Gastroesophageal sphincter (tissue), 4 donors: ENCODE measurements around the gene FAM171A2. TPM values are rescaled to one million over a fixed set of nuclear protein-coding genes. Genes with fewer than 3 reads are reported as not detected.

Experiments
- ATAC-seq: fragments of 150-250 bp; one replicate; pipeline ENCODE4 v1.9.1; 2016; ENCODE audit warnings: mild to moderate bottlenecking, moderate library complexity
- H3K27ac ChIP-seq, 4 donors: fragments of 200-600 bp; sonication (generic) in 3 of 4; 1 replicate in 3 of 4; 2 replicates in 1 of 4; pipeline ENCODE4 v1.5.1; 2016 to 2019
- H3K27me3 ChIP-seq: fragments of 200-600 bp; sonication (generic); one replicate; pipeline ENCODE4 v1.5.1; 2019
- H3K36me3 ChIP-seq, 2 donors: fragments of 200-600 bp; sonication (generic); one replicate each; pipeline ENCODE4 v1.5.1; 2019; ENCODE audit warnings: control low read depth in 1 of 2
- H3K4me1 ChIP-seq, 3 donors: fragments of 200-600 bp; sonication (generic); 1 replicate in 2 of 3; 2 replicates in 1 of 3; pipeline ENCODE4 v1.5.1; 2016 to 2019; ENCODE audit warnings: control low read depth in 2 of 3
- H3K4me3 ChIP-seq, 2 donors: fragments of 200-600 bp; sonication (generic); one replicate each; pipeline ENCODE4 v1.5.1; 2019; ENCODE audit warnings: mild to moderate bottlenecking in 1 of 2, moderate library complexity in 1 of 2
- H3K9me3 ChIP-seq, 3 donors: fragments of 200-600 bp; sonication (generic); one replicate each; pipeline ENCODE4 v1.5.1; 2017 to 2019; ENCODE audit warnings: control low read depth in 2 of 3
- EP300 ChIP-seq: sonication (generic); formaldehyde crosslinking; IDR thresholded peaks from one replicate; pipeline ENCODE4 v1.6.1; 2017; ENCODE audit warnings: antibody characterized with exemption, mild to moderate bottlenecking
- POLR2A ChIP-seq, 2 donors: fragments of 450-650 bp; IDR thresholded peaks; one replicate each; pipeline ENCODE4 v1.6.1; 2017; ENCODE audit warnings: antibody characterized with exemption in 2 of 2, mild to moderate bottlenecking in 2 of 2, moderate library complexity in 1 of 2
- POLR2AphosphoS5 ChIP-seq: sonication (generic); formaldehyde crosslinking; IDR thresholded peaks from one replicate; pipeline ENCODE4 v1.6.1; 2017; ENCODE audit warnings: antibody characterized with exemption
- WGBS, 2 donors: methylation state at CpG; one replicate each; pipeline ENCODE4 v1.1.5; 2018; ENCODE audit warnings: low coverage in 1 of 2; 5-methylcytosine and 5-hydroxymethylcytosine counted together
- total RNA-seq, 4 donors: library from RNA; depleted of rRNA; stranded (reverse); fragments of >200 nt; gene quantifications; one replicate each; pipeline ENCODE4 v1.1.0, GENCODE V29; 2016
- TF ChIP-seq, protein P1 (sequence below), 4 experiments: fragments of 200-600 bp in 2 of 4; fragments of 450-650 bp in 2 of 4; sonication (generic) in 1 of 4; IDR thresholded peaks; one replicate each; pipeline ENCODE4 v1.5.1; 2017 to 2019; ENCODE audit warnings: antibody characterized with exemption in 4 of 4, mild to moderate bottlenecking in 2 of 4, moderate library complexity in 2 of 4

The FAM171A2 gene
- total RNA-seq, 4 donors from 2014 or later, result 0.50 to 3.0 (median 2.3) TPM; not detected in 1

GRCh38 chr17:44383363-44383762 lies 19.7 kb upstream of the FAM171A2 start:
- peaks cover 8% of the 10 kb centered on the region for H3K27me3 ChIP-seq
- TF ChIP-seq EP300 (no peak), POLR2A (IDR thresholded peaks at IDR 0.05) (no peak), POLR2AphosphoS5 (no peak)
- TF ChIP-seq, protein P1, sequence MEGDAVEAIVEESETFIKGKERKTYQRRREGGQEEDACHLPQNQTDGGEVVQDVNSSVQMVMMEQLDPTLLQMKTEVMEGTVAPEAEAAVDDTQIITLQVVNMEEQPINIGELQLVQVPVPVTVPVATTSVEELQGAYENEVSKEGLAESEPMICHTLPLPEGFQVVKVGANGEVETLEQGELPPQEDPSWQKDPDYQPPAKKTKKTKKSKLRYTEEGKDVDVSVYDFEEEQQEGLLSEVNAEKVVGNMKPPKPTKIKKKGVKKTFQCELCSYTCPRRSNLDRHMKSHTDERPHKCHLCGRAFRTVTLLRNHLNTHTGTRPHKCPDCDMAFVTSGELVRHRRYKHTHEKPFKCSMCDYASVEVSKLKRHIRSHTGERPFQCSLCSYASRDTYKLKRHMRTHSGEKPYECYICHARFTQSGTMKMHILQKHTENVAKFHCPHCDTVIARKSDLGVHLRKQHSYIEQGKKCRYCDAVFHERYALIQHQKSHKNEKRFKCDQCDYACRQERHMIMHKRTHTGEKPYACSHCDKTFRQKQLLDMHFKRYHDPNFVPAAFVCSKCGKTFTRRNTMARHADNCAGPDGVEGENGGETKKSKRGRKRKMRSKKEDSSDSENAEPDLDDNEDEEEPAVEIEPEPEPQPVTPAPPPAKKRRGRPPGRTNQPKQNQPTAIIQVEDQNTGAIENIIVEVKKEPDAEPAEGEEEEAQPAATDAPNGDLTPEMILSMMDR (IDR thresholded peaks at IDR 0.05), result no peak
- ATAC-seq, result no peak

GRCh38 chr17:44382917-44383316 lies 19.3 kb upstream of the FAM171A2 start:
- TF ChIP-seq POLR2AphosphoS5 (no peak), POLR2A (IDR thresholded peaks at IDR 0.05) (no peak), EP300 (no peak)
- TF ChIP-seq, protein P1 (IDR thresholded peaks at IDR 0.05), result no peak
- ATAC-seq, result no peak
- Histone ChIP-seq H3K4me1 (peaks cover 0 to 21% (median 10%) of the 10 kb centered on the region in 3 donors), H3K9me3 (no peaks in the 10 kb centered on the region), H3K4me3 (no peak overlapping the region), H3K27ac (no peak overlapping the region), H3K36me3 (no peaks in the 10 kb centered on the region), H3K27me3 (peaks cover 8% of the 10 kb centered on the region)
- WGBS, 2 donors, result 80 to 83% methylated on average over 1 to 3 of the region's 6 CpGs

More at GRCh38 chr17:44383363-44383762, 19.7 kb upstream of the FAM171A2 start:
- Histone ChIP-seq H3K9me3 (no peaks in the 10 kb centered on the region), H3K4me1 (peaks cover 0 to 21% (median 10%) of the 10 kb centered on the region in 3 donors), H3K36me3 (no peaks in the 10 kb centered on the region), H3K27ac (no peak overlapping the region), H3K4me3 (no peak overlapping the region)
- 80 to 100% methylated on average over 1 to 4 of the region's 15 CpGs for WGBS, 2 donors

DNA sequence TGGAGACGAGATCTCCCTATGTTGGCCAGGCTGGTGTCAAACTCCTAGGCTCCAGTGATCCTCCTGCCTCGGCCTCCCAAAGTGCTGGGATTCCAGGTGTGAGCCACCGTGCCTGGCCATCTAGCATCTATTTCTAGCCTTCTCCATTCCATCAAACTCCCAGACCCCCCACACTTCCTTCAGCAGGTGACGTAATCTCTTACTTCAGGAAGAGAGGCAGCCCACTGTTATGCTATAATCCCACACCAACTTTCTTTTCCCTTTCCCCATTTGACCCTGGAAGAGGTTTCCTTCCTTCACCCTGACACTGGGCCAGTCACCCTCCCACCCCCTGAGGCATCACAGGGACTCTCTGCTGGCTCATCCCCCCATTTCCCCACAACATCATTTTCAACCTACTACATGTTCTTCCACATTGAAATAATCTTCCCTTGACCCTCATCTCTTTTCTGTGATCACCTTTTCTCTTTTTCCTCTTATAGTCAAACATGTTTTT lies 18.2 kb upstream of the FAM171A2 start:
- H3K27me3 ChIP-seq, result peaks cover 8% of the 10 kb centered on the region
- H3K4me3 ChIP-seq, result no peak overlapping the region
- no peaks in the 10 kb centered on the region for H3K36me3 ChIP-seq
- no peak overlapping the region for H3K27ac ChIP-seq
- no peak for ATAC-seq
- peaks cover 0 to 23% (median 10%) of the 10 kb centered on the region in 3 donors for H3K4me1 ChIP-seq
- no peak for TF ChIP-seq EP300
- TF ChIP-seq POLR2AphosphoS5, result no peak
- TF ChIP-seq, protein P1 (IDR thresholded peaks at IDR 0.05), result no peak
- TF ChIP-seq POLR2A (IDR thresholded peaks at IDR 0.05), result no peak
- 80% methylated on average over 1 to 4 of the region's 4 CpGs for WGBS, 2 donors
- no peaks in the 10 kb centered on the region for H3K9me3 ChIP-seq

DNA sequence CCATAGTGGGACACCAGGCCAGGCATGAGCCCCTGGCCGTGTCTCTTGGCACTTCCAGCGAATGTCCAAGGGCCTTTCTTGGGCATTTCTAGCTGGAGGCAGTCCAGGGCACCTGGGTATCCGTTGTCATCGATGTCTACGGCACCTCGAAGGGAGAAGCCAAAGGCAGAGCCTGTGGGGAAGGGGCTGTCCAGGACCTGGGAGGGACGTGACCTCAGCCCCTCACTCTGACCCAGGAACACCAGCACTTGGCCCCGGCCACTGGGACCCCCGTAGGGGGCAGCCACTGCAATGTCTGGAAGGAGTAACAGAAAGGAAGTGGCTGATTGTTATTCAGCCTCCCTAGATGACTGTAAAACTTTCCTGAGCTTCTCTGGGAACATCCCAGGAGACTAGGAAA lies 17.1 kb upstream of the FAM171A2 start:
- WGBS, 2 donors, result 60% methylated on average over 3 of the region's 9 CpGs; no CpG with 5 or more reads in 1 of the 2 donors
- TF ChIP-seq, protein P1 (IDR thresholded peaks at IDR 0.05), result no peak
- no peak for TF ChIP-seq POLR2A (IDR thresholded peaks at IDR 0.05)
- no peak for TF ChIP-seq EP300
- TF ChIP-seq POLR2AphosphoS5, result no peak

DNA sequence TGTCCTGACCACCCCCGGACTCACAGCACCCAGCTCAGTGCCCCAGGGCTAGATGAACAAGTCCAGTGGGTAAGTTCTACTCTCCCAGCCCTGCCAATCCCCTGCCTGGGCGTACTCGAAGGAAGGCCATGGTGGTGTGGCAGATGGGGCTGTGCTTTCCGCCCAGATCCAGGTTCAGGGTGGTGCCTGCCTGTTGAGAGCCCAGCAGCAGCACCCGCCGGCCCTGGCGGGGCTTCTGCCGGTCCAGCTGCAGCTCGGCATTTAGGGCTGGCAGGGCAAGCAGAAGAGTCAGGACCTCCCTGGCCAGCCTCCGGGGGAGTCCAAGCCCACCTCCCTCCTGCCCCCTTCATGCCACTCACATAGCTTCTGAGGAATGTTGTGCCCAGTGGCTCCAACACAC lies 16.2 kb upstream of the FAM171A2 start:
- no CpG with 5 or more reads among the region's 10 CpGs for WGBS, 2 donors
- H3K4me1 ChIP-seq, result peaks cover 0 to 28% (median 8%) of the 10 kb centered on the region in 3 donors

More for the DNA sequence above, 17.1 kb upstream of the FAM171A2 start:
- H3K27ac ChIP-seq, result no peak overlapping the region
- H3K4me3 ChIP-seq, result no peak overlapping the region
- peaks cover 8% of the 10 kb centered on the region for H3K27me3 ChIP-seq
- no peaks in the 10 kb centered on the region for H3K9me3 ChIP-seq
- ATAC-seq, result no peak
- H3K36me3 ChIP-seq, result no peaks in the 10 kb centered on the region
- peaks cover 0 to 28% (median 12%) of the 10 kb centered on the region in 3 donors for H3K4me1 ChIP-seq

More for the DNA sequence above, 16.2 kb upstream of the FAM171A2 start:
- H3K9me3 ChIP-seq, result no peaks in the 10 kb centered on the region
- H3K36me3 ChIP-seq, result no peaks in the 10 kb centered on the region
- ATAC-seq, result no peak
- peaks cover 17% of the 10 kb centered on the region for H3K27me3 ChIP-seq
- TF ChIP-seq EP300 (no peak), POLR2A (IDR thresholded peaks at IDR 0.05) (no peak), POLR2AphosphoS5 (no peak)
- no peak overlapping the region for H3K4me3 ChIP-seq
- H3K27ac ChIP-seq, result no peak overlapping the region
